Gastrocnemius medialis (tissue), 4 donors: ENCODE measurements around the gene APP. TPM values are rescaled to one million over a fixed set of nuclear protein-coding genes. Genes with fewer than 3 reads are reported as not detected.

ENCODE experiments used
- ATAC-seq, 2 donors: fragments of 150-250 bp; one replicate each; pipeline ENCODE4 v1.9.1; 2016
- DNase-seq, 2 donors: peaks; one replicate each; pipeline ENCODE4 v3.0.0-alpha.2; 2019
- H3K27ac ChIP-seq, 4 donors: fragments of 200-600 bp; sonication (generic); 1 replicate in 1 of 4; 2 replicates in 3 of 4; pipeline ENCODE4 v1.5.1; 2016 to 2018; ENCODE audit warnings: mild to moderate bottlenecking in 2 of 4, moderate library complexity in 1 of 4
- H3K27me3 ChIP-seq, 3 donors: fragments of 200-600 bp; sonication (generic) in 2 of 3; 1 replicate in 1 of 3; 2 replicates in 2 of 3; pipeline versions ENCODE4 v1.5.1 to v1.6.0; 2016 to 2019; ENCODE audit warnings: mild to moderate bottlenecking in 1 of 3, moderate library complexity in 1 of 3
- H3K36me3 ChIP-seq, 2 donors: fragments of 200-600 bp; sonication (generic) in 1 of 2; one replicate each; pipeline ENCODE4 v1.5.1; 2017 to 2018
- H3K4me1 ChIP-seq, 2 donors: fragments of 200-600 bp; sonication (generic) in 1 of 2; one replicate each; pipeline ENCODE4 v1.5.1; 2016 to 2017; ENCODE audit warnings: mild to moderate bottlenecking in 2 of 2
- H3K4me3 ChIP-seq, 4 donors: fragments of 200-600 bp; sonication (generic) in 3 of 4; 1 replicate in 1 of 4; 2 replicates in 3 of 4; pipeline ENCODE4 v1.5.1; 2016 to 2019; ENCODE audit warnings: mild to moderate bottlenecking in 2 of 4
- H3K9me3 ChIP-seq, 3 donors: fragments of 200-600 bp; sonication (generic) in 2 of 3; 1 replicate in 1 of 3; 2 replicates in 2 of 3; pipeline ENCODE4 v1.5.1; 2016 to 2019
- POLR2A ChIP-seq, 2 donors: fragments of 450-650 bp; IDR thresholded peaks; one replicate each; pipeline ENCODE4 v1.6.1; 2017; ENCODE audit warnings: antibody characterized with exemption in 2 of 2, mild to moderate bottlenecking in 2 of 2, moderate library complexity in 2 of 2
- in situ Hi-C, 4 donors: fragments of 200-750 bp; cut with MboI; loops; one replicate each; pipeline versions ENCODE4 v1.15.0 to v1.8.0; 2017; ENCODE audit warnings: low sequenced_read_pairs in 4 of 4
- intact Hi-C: fragments of 100-400 bp; cut with DNase I; formaldehyde crosslinking; loops from one replicate; pipeline ENCODE4 v1.15.1; 2023; ENCODE audit warnings: low total_unique reads
- total RNA-seq, 4 donors: library from RNA; depleted of rRNA; stranded (reverse); fragments of >200 nt; gene quantifications; one replicate each; pipeline versions ENCODE4 v1.1.0 to v1.2.3, GENCODE V29; 2016
- TF ChIP-seq, protein P1 (sequence below), 5 experiments: fragments of 450-650 bp in 3 of 5; fragments of 200-600 bp in 2 of 5; sonication (generic) in 2 of 5; IDR thresholded peaks in 4 of 5; conservative IDR thresholded peaks in 1 of 5; 1 replicate in 4 of 5; 2 replicates in 1 of 5; pipeline ENCODE4 v1.5.1; 2016 to 2019; ENCODE audit warnings: antibody characterized with exemption in 5 of 5, mild to moderate bottlenecking in 3 of 5, moderate library complexity in 3 of 5

The APP gene
- total RNA-seq, 4 donors from 2014 or later, result 45.8 to 73.2 (median 70.1) TPM

DNA sequence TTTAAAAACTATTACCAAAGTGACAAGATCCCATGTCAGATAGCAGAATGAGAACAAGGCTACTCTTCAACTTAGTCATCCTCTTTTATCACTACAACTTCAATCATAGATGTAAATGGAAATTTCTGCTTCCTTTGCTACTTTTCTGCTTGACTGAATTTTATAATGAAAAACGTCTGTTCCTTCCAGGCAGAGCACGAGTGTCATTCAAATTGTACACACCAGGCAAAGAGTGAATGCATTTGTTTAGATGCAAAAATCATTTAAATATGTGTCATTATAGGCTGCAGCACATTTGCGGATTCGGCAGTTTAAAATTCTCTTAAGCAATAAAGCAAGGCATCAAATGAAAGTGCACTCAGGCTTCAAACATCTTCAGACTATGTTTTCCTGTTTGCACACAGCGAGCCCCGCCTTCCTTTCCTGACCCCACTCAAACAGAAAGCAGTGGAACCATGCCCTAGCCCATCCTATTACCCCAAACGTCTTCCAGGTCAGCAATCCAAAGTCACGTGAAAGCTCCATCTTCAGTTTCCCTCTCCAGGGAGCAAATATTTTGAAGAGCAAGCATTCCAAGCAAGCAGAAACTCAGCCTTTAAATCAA lies 99.6 kb downstream of the APP start:
- no peak overlapping the region for H3K4me3 ChIP-seq
- TF ChIP-seq, protein P1, sequence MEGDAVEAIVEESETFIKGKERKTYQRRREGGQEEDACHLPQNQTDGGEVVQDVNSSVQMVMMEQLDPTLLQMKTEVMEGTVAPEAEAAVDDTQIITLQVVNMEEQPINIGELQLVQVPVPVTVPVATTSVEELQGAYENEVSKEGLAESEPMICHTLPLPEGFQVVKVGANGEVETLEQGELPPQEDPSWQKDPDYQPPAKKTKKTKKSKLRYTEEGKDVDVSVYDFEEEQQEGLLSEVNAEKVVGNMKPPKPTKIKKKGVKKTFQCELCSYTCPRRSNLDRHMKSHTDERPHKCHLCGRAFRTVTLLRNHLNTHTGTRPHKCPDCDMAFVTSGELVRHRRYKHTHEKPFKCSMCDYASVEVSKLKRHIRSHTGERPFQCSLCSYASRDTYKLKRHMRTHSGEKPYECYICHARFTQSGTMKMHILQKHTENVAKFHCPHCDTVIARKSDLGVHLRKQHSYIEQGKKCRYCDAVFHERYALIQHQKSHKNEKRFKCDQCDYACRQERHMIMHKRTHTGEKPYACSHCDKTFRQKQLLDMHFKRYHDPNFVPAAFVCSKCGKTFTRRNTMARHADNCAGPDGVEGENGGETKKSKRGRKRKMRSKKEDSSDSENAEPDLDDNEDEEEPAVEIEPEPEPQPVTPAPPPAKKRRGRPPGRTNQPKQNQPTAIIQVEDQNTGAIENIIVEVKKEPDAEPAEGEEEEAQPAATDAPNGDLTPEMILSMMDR (IDR thresholded peaks at IDR 0.05 in 4 of 5, conservative IDR thresholded peaks at IDR 0.05 in 1 of 5), result no peak
- no peak for TF ChIP-seq POLR2A (IDR thresholded peaks at IDR 0.05)
- DNase-seq, result peak; percentile 14 to 16
- in situ Hi-C loops, result no loop called here
- peak overlapping the region in 1 of 4 donors; percentile 38 for H3K27ac ChIP-seq
- no peaks in the 10 kb centered on the region for H3K27me3 ChIP-seq
- intact Hi-C loops, result no loop called here
- no peaks in the 10 kb centered on the region for H3K36me3 ChIP-seq
- H3K4me1 ChIP-seq, result peaks cover 0 to 9% of the 10 kb centered on the region in 2 donors
- ATAC-seq, result peak in 1 of 2 donors; percentile 42
- H3K9me3 ChIP-seq, result no peaks in the 10 kb centered on the region

DNA sequence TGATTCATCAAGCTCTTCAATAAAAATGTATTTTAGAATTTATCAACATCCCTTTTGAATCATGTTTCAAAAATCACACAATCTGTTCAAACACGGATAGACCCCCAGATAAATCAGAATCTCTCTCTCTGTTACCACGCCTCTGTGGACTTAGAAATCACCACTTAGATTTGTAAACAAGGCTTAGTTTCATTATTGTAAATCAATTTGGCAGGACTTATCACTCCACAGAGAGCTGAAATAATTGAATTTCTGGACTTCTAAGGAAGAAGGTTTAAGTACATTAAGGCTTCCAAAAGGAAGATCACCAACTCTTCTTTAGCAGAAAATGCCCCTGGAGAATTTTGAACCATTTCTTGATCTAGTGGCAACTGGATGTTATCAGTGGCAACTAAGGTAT lies 100.4 kb downstream of the APP start:
- in situ Hi-C loops (no loop called here), intact Hi-C loops (no loop called here)
- no peak for TF ChIP-seq POLR2A (IDR thresholded peaks at IDR 0.05)
- TF ChIP-seq, protein P1 (IDR thresholded peaks at IDR 0.05 in 4 of 5, conservative IDR thresholded peaks at IDR 0.05 in 1 of 5), result no peak
- no peaks in the 10 kb centered on the region for H3K9me3 ChIP-seq
- no peak overlapping the region for H3K27ac ChIP-seq
- ATAC-seq (no peak), DNase-seq (no peak)
- peaks cover 0 to 9% of the 10 kb centered on the region in 2 donors for H3K4me1 ChIP-seq
- no peaks in the 10 kb centered on the region for H3K27me3 ChIP-seq
- no peaks in the 10 kb centered on the region for H3K36me3 ChIP-seq
- H3K4me3 ChIP-seq, result no peak overlapping the region

DNA sequence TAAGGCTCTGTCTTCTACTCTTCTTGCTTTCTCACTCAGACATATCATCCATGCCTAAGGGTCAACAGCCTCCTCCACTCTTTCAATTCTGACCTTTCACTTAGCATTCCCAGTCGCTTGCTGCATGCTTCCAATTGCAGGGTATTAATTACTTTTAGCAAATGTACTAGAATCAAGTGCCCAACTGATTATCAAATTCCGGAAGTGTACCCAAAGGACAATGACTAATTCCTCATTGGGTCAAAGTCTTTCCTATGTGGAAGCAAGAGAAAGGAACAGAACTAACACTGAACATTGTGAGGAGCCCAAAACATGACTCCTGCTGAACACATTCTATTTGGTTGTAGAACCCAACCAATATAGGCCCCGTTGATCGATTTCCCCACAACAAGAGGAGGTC lies 101.8 kb downstream of the APP start:
- in situ Hi-C loops (no loop called here), intact Hi-C loops (no loop called here)
- Histone ChIP-seq H3K9me3 (no peaks in the 10 kb centered on the region), H3K36me3 (no peaks in the 10 kb centered on the region), H3K4me3 (no peak overlapping the region), H3K27ac (no peak overlapping the region), H3K4me1 (peaks cover 0 to 9% of the 10 kb centered on the region in 2 donors), H3K27me3 (no peaks in the 10 kb centered on the region)
- DNase-seq (no peak), ATAC-seq (no peak)
- TF ChIP-seq POLR2A (IDR thresholded peaks at IDR 0.05), result no peak
- TF ChIP-seq, protein P1 (IDR thresholded peaks at IDR 0.05 in 4 of 5, conservative IDR thresholded peaks at IDR 0.05 in 1 of 5), result no peak

DNA sequence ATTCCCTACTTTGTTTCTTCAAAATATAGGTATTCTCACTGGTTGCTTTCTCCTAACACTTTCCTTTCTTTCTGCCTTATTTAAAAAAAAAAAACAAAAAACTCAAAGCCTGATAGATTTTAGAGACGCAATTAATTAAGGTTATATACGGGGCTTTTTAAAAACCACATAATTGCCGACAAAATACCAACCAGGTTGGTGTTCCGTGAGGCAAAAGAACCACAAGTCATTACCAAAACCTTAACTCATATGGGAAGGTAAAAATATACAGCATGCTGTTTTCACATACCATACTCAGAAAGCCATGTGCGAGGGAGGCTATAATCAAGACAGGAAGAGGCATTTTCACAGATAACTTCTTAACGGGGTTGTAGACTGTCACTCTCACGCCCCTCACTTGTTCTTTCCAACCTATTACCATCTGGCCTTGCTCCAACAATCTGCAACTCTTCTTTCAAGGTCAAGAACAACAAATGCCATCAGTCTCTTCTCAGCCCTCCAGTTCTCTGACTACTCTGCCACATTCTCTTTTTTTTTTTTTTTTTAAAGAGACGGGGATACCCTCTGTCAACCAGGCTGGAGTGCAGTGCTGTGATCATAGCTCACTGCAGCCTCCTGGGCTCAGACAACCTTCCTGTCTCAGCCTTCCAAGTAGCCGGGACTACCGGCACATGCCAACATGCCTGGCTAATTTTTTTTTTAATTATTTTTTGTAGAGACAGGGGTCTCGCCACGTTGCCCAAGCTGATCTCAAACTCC lies 102.6 kb downstream of the APP start:
- no peak for TF ChIP-seq POLR2A (IDR thresholded peaks at IDR 0.05)
- TF ChIP-seq, protein P1 (IDR thresholded peaks at IDR 0.05 in 4 of 5, conservative IDR thresholded peaks at IDR 0.05 in 1 of 5), result no peak
- Histone ChIP-seq H3K27ac (no peak overlapping the region), H3K4me1 (peaks cover 0 to 9% of the 10 kb centered on the region in 2 donors), H3K27me3 (no peaks in the 10 kb centered on the region), H3K4me3 (no peak overlapping the region), H3K9me3 (no peaks in the 10 kb centered on the region), H3K36me3 (no peaks in the 10 kb centered on the region)
- DNase-seq (no peak), ATAC-seq (no peak)
- in situ Hi-C loops, result no loop called here
- intact Hi-C loops, result no loop called here
